RWPE1 (cell line): ENCODE measurements around the gene SMR3B.
A peak's percentile ranks its signal among the peaks of the same experiment; 100 is the strongest.

ENCODE experiments used
- CTCF ChIA-PET: fragments of 350-600 bp; sonication (Branson Sonifier 250); formaldehyde crosslinking; extraction: SDS; loops from one replicate; lab custom pipeline; 2021; lab: Yijun Ruan, JAX
- POLR2A ChIA-PET: fragments of 400-600 bp; formaldehyde crosslinking; extraction: SDS; loops from one replicate; lab custom pipeline; 2020; ENCODE audit warnings: antibody characterized with exemption; ENCODE audit not compliant: low non-redundant PET; lab: Yijun Ruan, JAX
- DNase-seq: peaks from one replicate; pipeline ENCODE4 v3.0.0; 2012; ENCODE audit warnings: low spot score
- H3K27ac ChIP-seq: fragments of 450-650 bp; 2 replicates; pipeline ENCODE4 v1.5.1; 2017
- TF ChIP-seq, protein P1 (sequence below): fragments of 450-650 bp; conservative IDR thresholded peaks from 2 replicates; pipeline ENCODE4 v1.5.1; 2017; ENCODE audit warnings: low read depth, mild to moderate bottlenecking

The SMR3B gene

DNA sequence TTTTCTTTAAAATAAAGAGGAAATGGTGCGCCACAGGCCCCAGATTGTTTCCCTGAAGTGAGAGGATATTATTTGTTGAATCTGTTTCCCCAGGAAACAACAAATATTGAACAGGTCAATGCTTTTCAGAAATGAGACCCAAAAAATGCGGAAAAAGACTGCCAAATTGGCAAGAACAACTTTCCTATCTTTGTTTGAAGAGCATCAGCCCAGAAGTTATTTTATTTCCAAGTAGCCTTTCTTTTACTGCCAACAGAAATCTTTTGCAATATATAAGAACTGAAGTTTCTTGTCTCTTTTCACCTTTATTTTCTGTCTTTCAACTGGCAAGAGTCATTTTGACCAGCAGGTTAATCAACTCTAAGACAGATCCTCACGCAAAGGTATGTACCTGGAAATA, 22.5 kb upstream of the SMR3B start, which contains the start of gene SMR3A:
Gene SMR3A, plus strand, starts transcription at position 301 of the 400 bp plus-strand sequence. CDS start 1,356 bp downstream, outside the sequence.
- H3K27ac ChIP-seq: no peak within 1 kb of the TSS
- no peak for DNase-seq
- TF ChIP-seq, protein P1, sequence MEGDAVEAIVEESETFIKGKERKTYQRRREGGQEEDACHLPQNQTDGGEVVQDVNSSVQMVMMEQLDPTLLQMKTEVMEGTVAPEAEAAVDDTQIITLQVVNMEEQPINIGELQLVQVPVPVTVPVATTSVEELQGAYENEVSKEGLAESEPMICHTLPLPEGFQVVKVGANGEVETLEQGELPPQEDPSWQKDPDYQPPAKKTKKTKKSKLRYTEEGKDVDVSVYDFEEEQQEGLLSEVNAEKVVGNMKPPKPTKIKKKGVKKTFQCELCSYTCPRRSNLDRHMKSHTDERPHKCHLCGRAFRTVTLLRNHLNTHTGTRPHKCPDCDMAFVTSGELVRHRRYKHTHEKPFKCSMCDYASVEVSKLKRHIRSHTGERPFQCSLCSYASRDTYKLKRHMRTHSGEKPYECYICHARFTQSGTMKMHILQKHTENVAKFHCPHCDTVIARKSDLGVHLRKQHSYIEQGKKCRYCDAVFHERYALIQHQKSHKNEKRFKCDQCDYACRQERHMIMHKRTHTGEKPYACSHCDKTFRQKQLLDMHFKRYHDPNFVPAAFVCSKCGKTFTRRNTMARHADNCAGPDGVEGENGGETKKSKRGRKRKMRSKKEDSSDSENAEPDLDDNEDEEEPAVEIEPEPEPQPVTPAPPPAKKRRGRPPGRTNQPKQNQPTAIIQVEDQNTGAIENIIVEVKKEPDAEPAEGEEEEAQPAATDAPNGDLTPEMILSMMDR: no peak
- ChIA-PET POLR2A (no interaction called here), CTCF (no interaction called here)

DNA sequence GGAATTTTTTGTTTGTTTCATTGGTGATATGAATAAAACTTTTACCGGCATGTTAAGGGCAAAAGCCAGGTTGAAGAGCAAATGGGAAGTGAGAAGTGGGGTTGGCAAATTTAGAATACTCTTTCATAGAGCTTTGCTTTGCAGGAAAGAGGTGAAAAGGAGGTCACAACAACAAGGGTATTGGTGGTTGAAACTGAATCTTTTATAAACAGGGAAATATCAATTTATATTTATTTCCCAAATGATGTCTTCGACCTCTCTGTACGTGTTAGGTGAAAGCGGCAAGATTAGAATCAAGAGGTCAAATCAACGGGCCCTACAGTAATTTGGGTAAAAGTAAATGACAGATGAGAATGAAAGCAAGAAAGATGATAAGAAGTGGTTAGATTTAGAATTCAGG, 18.9 kb upstream of the SMR3B start:
- TF ChIP-seq, protein P1: no peak
- no peak for DNase-seq
- ChIA-PET CTCF (no interaction called here), POLR2A (no interaction called here)
- H3K27ac ChIP-seq: no peak overlapping the region

DNA sequence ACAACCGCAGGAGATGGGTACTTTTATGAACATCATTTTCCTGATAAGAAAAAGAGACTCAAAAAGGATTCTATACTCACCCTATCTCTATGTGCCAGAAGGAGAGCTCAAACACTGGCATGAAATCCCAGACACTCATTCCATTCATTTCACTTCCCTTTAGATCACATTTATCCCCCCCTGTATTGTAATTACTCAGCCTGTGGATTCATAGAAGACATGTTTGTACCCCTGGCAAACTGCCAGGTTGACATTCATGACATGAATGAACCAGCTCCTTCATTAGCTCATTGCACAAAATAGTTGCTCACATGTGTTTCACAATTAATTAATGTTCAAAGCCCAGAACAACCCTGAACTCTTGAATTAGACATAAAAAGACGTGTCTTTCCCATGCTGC, 17.5 kb upstream of the SMR3B start:
- CTCF ChIA-PET: interaction anchor here (0.7 kb wide), 1 partner anchor 95 kb away, joined by 6 read pairs; no protein-coding TSS in a partner anchor
- POLR2A ChIA-PET: no interaction called here
- TF ChIP-seq, protein P1: no peak
- DNase-seq: peak; percentile 53
- H3K27ac ChIP-seq: no peak overlapping the region

DNA sequence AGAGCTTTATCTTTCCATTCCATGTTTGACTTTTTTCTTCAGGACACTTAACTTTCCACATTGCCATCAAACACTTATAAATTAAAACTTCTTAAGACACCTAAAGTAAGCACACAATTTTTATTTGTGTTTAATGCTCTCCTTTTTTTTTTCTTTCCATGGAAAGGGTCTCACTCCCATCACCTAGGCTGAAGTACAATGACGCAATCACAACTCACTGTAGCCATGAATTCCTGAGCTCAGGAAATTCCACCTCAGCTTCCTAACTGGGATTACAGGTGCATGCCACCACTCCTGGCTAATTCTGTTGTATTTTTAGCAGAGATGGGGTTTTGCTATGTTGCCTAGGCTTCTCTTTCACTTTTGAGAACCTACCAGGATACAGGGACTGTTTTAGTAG, 15.1 kb upstream of the SMR3B start:
- CTCF ChIA-PET: interaction anchor here (0.5 to 0.6 kb wide), 2 partner anchors 15 to 433 kb away, joined by 3 to 4 read pairs; no protein-coding TSS in a partner anchor
- POLR2A ChIA-PET: no interaction called here
- DNase-seq: no peak
- TF ChIP-seq, protein P1: no peak
- H3K27ac ChIP-seq: no peak overlapping the region

DNA sequence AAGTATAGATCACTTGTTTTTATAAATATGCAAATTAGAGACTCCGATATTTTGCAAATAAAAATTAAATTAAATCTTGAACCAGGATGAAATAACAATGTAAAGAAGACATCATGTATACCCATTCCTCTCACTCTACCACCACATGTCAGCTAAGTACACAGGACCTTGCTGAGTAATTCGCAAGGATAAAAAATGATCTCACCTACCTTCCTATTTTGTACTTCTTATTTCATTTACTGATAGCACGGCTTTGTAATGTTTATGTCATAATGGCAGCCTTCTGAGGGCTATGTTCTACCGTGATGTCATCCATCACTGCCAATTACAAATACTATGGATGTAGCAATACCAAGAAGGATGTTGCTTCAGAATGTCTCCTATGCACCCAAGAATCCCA, 10.9 kb upstream of the SMR3B start:
- TF ChIP-seq, protein P1: no peak
- ChIA-PET POLR2A (no interaction called here), CTCF (no interaction called here)
- no peak for DNase-seq
- H3K27ac ChIP-seq: no peak overlapping the region

DNA sequence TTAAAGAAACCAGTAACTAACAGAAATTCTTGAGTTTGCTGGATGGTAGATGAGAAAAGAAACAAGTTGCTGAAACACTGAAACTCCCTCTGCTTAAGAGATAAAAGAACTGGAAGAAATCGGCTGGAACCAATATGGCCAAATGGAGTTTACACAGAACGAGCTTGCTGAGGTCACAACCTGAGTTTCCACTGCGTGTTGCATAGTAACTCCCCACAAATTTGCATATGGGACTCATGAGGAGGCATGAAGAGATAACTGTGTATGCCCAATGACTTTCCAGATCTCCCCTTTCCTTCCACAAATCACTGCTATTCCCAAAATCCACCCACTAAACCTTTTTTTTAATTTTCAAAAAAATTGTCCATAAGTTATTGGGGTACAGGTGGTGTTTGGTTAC, 10.2 kb upstream of the SMR3B start:
- TF ChIP-seq, protein P1: no peak
- CTCF ChIA-PET: no interaction called here
- H3K27ac ChIP-seq: no peak overlapping the region
- POLR2A ChIA-PET: no interaction called here
- no peak for DNase-seq
